GM18861 (cell line): ENCODE measurements around the gene NCKAP5.

Experiments used
- ATAC-seq: cut with Tn5 transposase; IDR thresholded peaks from one replicate; pipeline ENCODE4 v1.9.1; 2021; ENCODE audit not compliant: unreplicated experiment

NCKAP5 gene

GRCh38 chr2:133123904-133124303 is 444.4 kb downstream of the NCKAP5 start:
- no peak for ATAC-seq

- no peak for ATAC-seq
Observed at GRCh38 chr2:133123393-133123792, 444.9 kb downstream of the NCKAP5 start.

- no peak for ATAC-seq
Observed at GRCh38 chr2:133122529-133122928, 445.7 kb downstream of the NCKAP5 start.

GRCh38 chr2:133120310-133120709 is 448.0 kb downstream of the NCKAP5 start:
- ATAC-seq, result no peak

- no peak for ATAC-seq
Observed at GRCh38 chr2:133110201-133110600, 458.1 kb downstream of the NCKAP5 start.

GRCh38 chr2:133109772-133110171 is 458.5 kb downstream of the NCKAP5 start:
- ATAC-seq, result no peak

GRCh38 chr2:133107058-133107815 is 461.0 kb downstream of the NCKAP5 start:
- no peak for ATAC-seq

- no peak for ATAC-seq
Observed at GRCh38 chr2:133104871-133105270, 463.4 kb downstream of the NCKAP5 start.

GRCh38 chr2:133098787-133099186 is 469.5 kb downstream of the NCKAP5 start:
- ATAC-seq, result no peak

- no peak for ATAC-seq
Observed at GRCh38 chr2:133097666-133098065, 470.6 kb downstream of the NCKAP5 start.

- ATAC-seq, result no peak
Observed at GRCh38 chr2:133092571-133092970, 475.7 kb downstream of the NCKAP5 start.

- ATAC-seq, result no peak
Observed at GRCh38 chr2:133090358-133090757, 477.9 kb downstream of the NCKAP5 start.

GRCh38 chr2:133086176-133086575 is 482.1 kb downstream of the NCKAP5 start:
- no peak for ATAC-seq

GRCh38 chr2:133085646-133086045 is 482.6 kb downstream of the NCKAP5 start:
- ATAC-seq, result no peak

- no peak for ATAC-seq
Observed at GRCh38 chr2:133082034-133082433, 486.2 kb downstream of the NCKAP5 start.

- ATAC-seq, result no peak
Observed at GRCh38 chr2:133080822-133081221, 487.4 kb downstream of the NCKAP5 start.

GRCh38 chr2:133078667-133079411 is 489.4 kb downstream of the NCKAP5 start:
- ATAC-seq, result no peak

- ATAC-seq, result no peak
Observed at GRCh38 chr2:133077269-133077822, 490.9 kb downstream of the NCKAP5 start.

GRCh38 chr2:133072837-133073694 is 495.2 kb downstream of the NCKAP5 start:
- no peak for ATAC-seq

- no peak for ATAC-seq
Observed at GRCh38 chr2:133063775-133064174, 504.5 kb downstream of the NCKAP5 start.
